Nephron (organoid): Measurements from ENCODE around the gene ATXN1.

Experiments
- H3K27ac Mint-ChIP-seq, 3 experiments: 2 replicates each; pipeline ENCODE4 v1.8.0; 2020; ENCODE audit warnings: mixed read lengths in 3 of 3, mild to moderate bottlenecking in 2 of 3, moderate library complexity in 1 of 3
- H3K27me3 Mint-ChIP-seq: 2 replicates; pipeline ENCODE4 v1.8.0; 2021; ENCODE audit warnings: low read depth, mild to moderate bottlenecking, moderate library complexity, mixed read lengths
- H3K36me3 Mint-ChIP-seq: 2 replicates; pipeline ENCODE4 v1.8.0; 2020; ENCODE audit warnings: low read depth, mixed read lengths
- H3K4me1 Mint-ChIP-seq: 2 replicates; pipeline ENCODE4 v1.8.0; 2020; ENCODE audit warnings: mixed read lengths
- H3K4me3 Mint-ChIP-seq, 3 experiments: 2 replicates each; pipeline ENCODE4 v1.8.0; 2020; ENCODE audit warnings: mild to moderate bottlenecking in 3 of 3, mixed read lengths in 3 of 3, moderate library complexity in 2 of 3
- H3K9me3 Mint-ChIP-seq: 2 replicates; pipeline ENCODE4 v1.8.0; 2020; ENCODE audit warnings: mixed read lengths
- CTCF ChIP-seq, 3 experiments: fragments of 200-600 bp; sonication (generic); IDR thresholded peaks; one replicate each; pipeline ENCODE4 v1.5.0; 2021; ENCODE audit warnings: antibody characterized with exemption in 3 of 3; ENCODE audit not compliant: unreplicated experiment in 3 of 3

Gene ATXN1

DNA sequence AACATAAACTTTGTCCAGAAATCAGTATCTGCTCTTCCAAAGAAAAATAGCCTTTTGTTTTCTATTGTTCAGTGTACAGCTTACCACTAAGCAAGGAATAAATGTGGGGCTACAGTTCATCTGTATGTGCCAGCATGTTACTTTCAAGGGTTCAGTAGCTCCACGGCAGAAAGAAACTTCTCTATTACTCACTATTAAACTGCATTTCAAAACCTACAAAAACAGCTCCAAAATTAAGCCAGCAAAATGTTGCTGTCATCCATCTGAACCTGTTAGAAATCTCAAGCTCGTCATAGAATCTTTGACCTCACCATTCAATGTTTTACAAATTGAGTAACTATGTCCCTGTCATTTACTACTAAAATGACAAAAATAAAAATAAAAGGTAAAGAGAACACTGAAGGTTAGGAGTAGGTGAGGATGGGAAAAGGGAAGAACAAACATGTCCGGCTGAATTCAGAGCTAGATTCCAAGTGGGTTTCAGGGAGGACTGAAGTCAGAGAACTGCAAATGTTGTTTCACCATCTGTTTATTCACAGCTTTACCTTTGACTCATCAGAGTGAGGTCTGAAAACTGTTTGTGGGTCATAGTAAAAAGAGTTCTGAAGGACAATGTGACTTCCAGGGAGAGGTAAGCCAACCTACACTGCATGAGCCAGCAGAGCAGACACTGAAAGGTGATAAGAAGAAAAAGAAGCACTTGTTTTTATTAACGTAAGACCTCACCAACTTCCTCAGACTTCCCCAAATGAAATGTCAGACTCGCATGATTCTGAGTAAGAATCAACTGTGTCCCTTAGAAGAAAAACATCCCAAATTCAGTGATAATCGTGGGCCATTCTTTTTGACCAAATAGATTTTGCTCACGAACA, 62.0 kb downstream of the ATXN1 start:
- peak overlapping the region in 1 of 3 experiments; percentile 58 for H3K27ac Mint-ChIP-seq
- peaks cover 12% of the 10 kb centered on the region for H3K36me3 Mint-ChIP-seq
- H3K9me3 Mint-ChIP-seq: peaks cover 9% of the 10 kb centered on the region
- peaks cover 29% of the 10 kb centered on the region for H3K4me1 Mint-ChIP-seq
- no peaks in the 10 kb centered on the region for H3K27me3 Mint-ChIP-seq
- TF ChIP-seq CTCF (IDR thresholded peaks at IDR 0.05; ENCODE audit: unreplicated experiment in 3 of 3): no peak
- no peak overlapping the region for H3K4me3 Mint-ChIP-seq

DNA sequence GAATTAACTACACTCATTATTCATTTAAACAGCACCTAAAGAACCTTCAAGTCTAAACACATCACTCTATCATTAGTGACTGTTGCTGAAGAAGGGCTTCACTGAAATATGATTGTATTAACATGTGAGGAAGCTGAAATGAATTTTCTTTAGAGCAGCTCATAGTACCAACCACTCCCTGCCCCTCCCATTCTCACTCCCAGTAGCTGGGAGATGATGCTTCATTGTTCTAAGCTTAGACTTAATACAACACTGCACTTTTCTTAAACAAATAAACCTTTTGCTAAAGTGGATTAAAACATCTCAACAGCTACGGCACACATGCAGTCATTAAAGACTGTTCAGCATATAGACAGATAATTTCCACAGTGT, 63.1 kb downstream of the ATXN1 start:
- Mint-ChIP-seq H3K27me3 (no peaks in the 10 kb centered on the region), H3K4me3 (no peak overlapping the region), H3K4me1 (peaks cover 26% of the 10 kb centered on the region), H3K36me3 (peaks cover 9% of the 10 kb centered on the region), H3K9me3 (peaks cover 9% of the 10 kb centered on the region), H3K27ac (no peak overlapping the region)
- TF ChIP-seq CTCF (IDR thresholded peaks at IDR 0.05; ENCODE audit: unreplicated experiment in 3 of 3): no peak

GRCh38 chr6:16697437-16698161, 63.7 kb downstream of the ATXN1 start:
- no peak for TF ChIP-seq CTCF (IDR thresholded peaks at IDR 0.05; ENCODE audit: unreplicated experiment in 3 of 3)
- H3K27me3 Mint-ChIP-seq: no peaks in the 10 kb centered on the region
- peaks cover 26% of the 10 kb centered on the region for H3K4me1 Mint-ChIP-seq
- H3K9me3 Mint-ChIP-seq: peaks cover 9% of the 10 kb centered on the region
- no peak overlapping the region for H3K4me3 Mint-ChIP-seq
- peaks cover 9% of the 10 kb centered on the region for H3K36me3 Mint-ChIP-seq
- H3K27ac Mint-ChIP-seq: no peak overlapping the region

GRCh38 chr6:16696496-16696895, 64.8 kb downstream of the ATXN1 start:
- Mint-ChIP-seq H3K4me3 (no peak overlapping the region), H3K27ac (no peak overlapping the region), H3K9me3 (peaks cover 8% of the 10 kb centered on the region), H3K27me3 (no peaks in the 10 kb centered on the region), H3K4me1 (peaks cover 26% of the 10 kb centered on the region), H3K36me3 (peaks cover 8% of the 10 kb centered on the region)
- TF ChIP-seq CTCF (IDR thresholded peaks at IDR 0.05; ENCODE audit: unreplicated experiment in 3 of 3): no peak

GRCh38 chr6:16694781-16695578, 66.3 kb downstream of the ATXN1 start:
- Mint-ChIP-seq H3K27ac (no peak overlapping the region), H3K9me3 (no peaks in the 10 kb centered on the region), H3K4me3 (no peak overlapping the region), H3K36me3 (no peaks in the 10 kb centered on the region), H3K27me3 (no peaks in the 10 kb centered on the region), H3K4me1 (peaks cover 13% of the 10 kb centered on the region)
- TF ChIP-seq CTCF (IDR thresholded peaks at IDR 0.05; ENCODE audit: unreplicated experiment in 3 of 3): no peak
